ENCODE results near the gene C1QB.

Gene C1QB, protein sequence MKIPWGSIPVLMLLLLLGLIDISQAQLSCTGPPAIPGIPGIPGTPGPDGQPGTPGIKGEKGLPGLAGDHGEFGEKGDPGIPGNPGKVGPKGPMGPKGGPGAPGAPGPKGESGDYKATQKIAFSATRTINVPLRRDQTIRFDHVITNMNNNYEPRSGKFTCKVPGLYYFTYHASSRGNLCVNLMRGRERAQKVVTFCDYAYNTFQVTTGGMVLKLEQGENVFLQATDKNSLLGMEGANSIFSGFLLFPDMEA

GRCh38 chr1:22652881-22653316 lies at the start of gene C1QB:
TSS of gene C1QB (plus strand) at chr1:22653236. CDS start at chr1:22659463, 6,227 bp downstream.
- DNase-seq (ENCODE audit: low read depth) = no peak

DNA sequence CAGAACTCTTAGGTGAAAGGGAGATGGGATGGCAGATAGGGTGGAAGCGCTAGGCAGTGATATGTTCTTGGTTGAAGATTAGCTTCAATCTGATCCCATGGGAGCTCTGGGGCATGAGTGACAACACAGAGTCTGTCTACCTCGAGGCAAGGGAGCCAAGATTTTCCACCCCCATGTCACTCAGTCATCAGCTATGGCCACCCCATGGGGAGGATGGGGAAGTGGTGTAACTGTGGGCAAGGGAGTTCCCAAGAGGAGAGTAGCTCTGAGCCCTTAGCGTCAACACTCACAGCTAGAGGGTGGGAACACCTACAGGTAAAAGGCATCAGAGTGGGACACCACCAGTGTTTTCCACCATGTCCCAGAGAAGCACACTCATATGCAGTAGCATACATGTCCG lies 46.9 kb upstream of the C1QB start:
- TF ChIP-seq CTCF (IDR thresholded peaks at IDR 0.05; ENCODE audit: low read length, missing control alignments) = no peak
- no peak overlapping the region for H3K4me3 ChIP-seq (replicated peaks; ENCODE audit: low read depth, low read length)
- no peak for DNase-seq (ENCODE audit: low read depth)

More at GRCh38 chr1:22652881-22653316, at the start of gene C1QB:
- no peak within 1 kb of the TSS for H3K4me3 ChIP-seq (replicated peaks; ENCODE audit: low read depth, low read length)
- TF ChIP-seq CTCF (IDR thresholded peaks at IDR 0.05; ENCODE audit: low read length, missing control alignments) = no peak

GRCh38 chr1:22607154-22607553 lies 45.9 kb upstream of the C1QB start:
- DNase-seq (ENCODE audit: low read depth) = no peak
- no peak overlapping the region for H3K4me3 ChIP-seq (replicated peaks; ENCODE audit: low read depth, low read length)
- no peak for TF ChIP-seq CTCF (IDR thresholded peaks at IDR 0.05; ENCODE audit: low read length, missing control alignments)

GRCh38 chr1:22608361-22608760 lies 44.7 kb upstream of the C1QB start:
- H3K4me3 ChIP-seq (replicated peaks; ENCODE audit: low read depth, low read length) = no peak overlapping the region
- no peak for TF ChIP-seq CTCF (IDR thresholded peaks at IDR 0.05; ENCODE audit: low read length, missing control alignments)
- DNase-seq (ENCODE audit: low read depth) = no peak

- no peak for DNase-seq (ENCODE audit: low read depth)
- no peak overlapping the region for H3K4me3 ChIP-seq (replicated peaks; ENCODE audit: low read depth, low read length)
- no peak for TF ChIP-seq CTCF (IDR thresholded peaks at IDR 0.05; ENCODE audit: low read length, missing control alignments)
Measured at GRCh38 chr1:22609291-22609690, 43.7 kb upstream of the C1QB start.

GRCh38 chr1:22611530-22611947 lies 41.5 kb upstream of the C1QB start:
- no peak overlapping the region for H3K4me3 ChIP-seq (replicated peaks; ENCODE audit: low read depth, low read length)
- peak; percentile 76 for DNase-seq (ENCODE audit: low read depth)
- no peak for TF ChIP-seq CTCF (IDR thresholded peaks at IDR 0.05; ENCODE audit: low read length, missing control alignments)
